Vagina (tissue), 2 donors: Measurements from ENCODE around the gene IFNK.

Experiments used
- CTCF ChIP-seq, 3 experiments: fragments of 450-650 bp in 2 of 3; fragments of 200-600 bp in 1 of 3; sonication (generic) in 1 of 3; IDR thresholded peaks; one replicate each; pipeline ENCODE4 v1.5.1; 2017 to 2019; ENCODE audit warnings: antibody characterized with exemption in 3 of 3, mild to moderate bottlenecking in 2 of 3, moderate library complexity in 2 of 3
- POLR2A ChIP-seq, 2 donors: fragments of 450-650 bp; IDR thresholded peaks; one replicate each; pipeline ENCODE4 v1.6.1; 2017; ENCODE audit warnings: antibody characterized with exemption in 2 of 2, mild to moderate bottlenecking in 2 of 2, moderate library complexity in 2 of 2

- TF ChIP-seq CTCF (IDR thresholded peaks at IDR 0.05) (no peak), POLR2A (IDR thresholded peaks at IDR 0.05) (no peak)
These were observed 40.6 kb downstream of the IFNK start for GRCh38 chr9:27564670-27565069.
